Fibroblast of villous mesenchyme (primary cell): ENCODE results near the gene ANKRD42. TPM values are rescaled to one million over a fixed set of nuclear protein-coding genes. Genes with fewer than 3 reads are reported as not detected.

ENCODE experiments used
- DNase-seq: peaks from one replicate; pipeline ENCODE4 v3.0.0-alpha.2; 2010; ENCODE audit warnings: low read depth
- H3K4me3 ChIP-seq: 2 replicates; pipeline ENCODE4 v1.5.1; 2011; ENCODE audit warnings: low read depth, mild to moderate bottlenecking, low read length
- small RNA-seq: library from RNA; depleted of rRNA; stranded (forward); fragments of <200 nt; gene quantifications from one replicate; pipeline ENCODE3, GENCODE V24; 2012
- total RNA-seq: library from RNA; depleted of rRNA; stranded (reverse); fragments of >200 nt; gene quantifications from 2 replicates; pipeline ENCODE4 v1.2.3, GENCODE V29; 2012
- TF ChIP-seq, protein P1 (sequence below): IDR thresholded peaks from 2 replicates; pipeline ENCODE4 v1.5.1; 2012; ENCODE audit warnings: low read depth, mild to moderate bottlenecking, low read length; ENCODE audit not compliant: insufficient read depth

Gene ANKRD42
- total RNA-seq, 1 donor: 11.2 TPM

DNA sequence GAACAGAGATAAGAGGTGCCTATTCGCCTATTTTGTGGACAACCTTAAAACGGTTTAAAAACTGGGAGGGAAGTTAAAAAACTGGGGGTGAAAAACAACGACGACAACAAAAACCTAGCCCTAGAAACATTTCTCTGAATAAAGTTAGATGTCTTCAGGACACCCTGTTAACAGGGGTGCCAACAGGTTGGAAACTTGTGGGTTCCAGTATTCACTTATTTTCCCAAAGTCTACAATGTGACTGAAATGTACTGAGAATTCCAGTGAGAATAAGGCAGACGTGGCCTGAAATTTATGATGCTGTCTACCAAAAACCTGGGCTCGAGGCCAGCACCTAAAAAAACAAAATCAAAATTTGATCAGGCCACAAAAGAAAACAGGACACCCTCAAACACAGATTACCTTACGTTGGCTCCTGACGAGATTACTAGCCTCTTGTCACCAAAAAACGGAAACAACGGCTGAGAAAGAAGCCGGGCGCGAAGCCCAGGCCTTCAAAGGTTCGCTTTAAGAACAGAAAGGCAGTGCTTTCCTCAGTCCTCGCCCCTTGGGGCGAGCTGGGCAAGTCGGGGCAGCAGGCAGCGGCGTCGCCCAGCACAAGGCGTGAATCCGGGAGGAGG is 91.7 kb downstream of the ANKRD42 start:
- H3K4me3 ChIP-seq: peak overlapping the region; percentile 64
- DNase-seq: no peak
- TF ChIP-seq, protein P1, sequence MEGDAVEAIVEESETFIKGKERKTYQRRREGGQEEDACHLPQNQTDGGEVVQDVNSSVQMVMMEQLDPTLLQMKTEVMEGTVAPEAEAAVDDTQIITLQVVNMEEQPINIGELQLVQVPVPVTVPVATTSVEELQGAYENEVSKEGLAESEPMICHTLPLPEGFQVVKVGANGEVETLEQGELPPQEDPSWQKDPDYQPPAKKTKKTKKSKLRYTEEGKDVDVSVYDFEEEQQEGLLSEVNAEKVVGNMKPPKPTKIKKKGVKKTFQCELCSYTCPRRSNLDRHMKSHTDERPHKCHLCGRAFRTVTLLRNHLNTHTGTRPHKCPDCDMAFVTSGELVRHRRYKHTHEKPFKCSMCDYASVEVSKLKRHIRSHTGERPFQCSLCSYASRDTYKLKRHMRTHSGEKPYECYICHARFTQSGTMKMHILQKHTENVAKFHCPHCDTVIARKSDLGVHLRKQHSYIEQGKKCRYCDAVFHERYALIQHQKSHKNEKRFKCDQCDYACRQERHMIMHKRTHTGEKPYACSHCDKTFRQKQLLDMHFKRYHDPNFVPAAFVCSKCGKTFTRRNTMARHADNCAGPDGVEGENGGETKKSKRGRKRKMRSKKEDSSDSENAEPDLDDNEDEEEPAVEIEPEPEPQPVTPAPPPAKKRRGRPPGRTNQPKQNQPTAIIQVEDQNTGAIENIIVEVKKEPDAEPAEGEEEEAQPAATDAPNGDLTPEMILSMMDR: no peak

DNA sequence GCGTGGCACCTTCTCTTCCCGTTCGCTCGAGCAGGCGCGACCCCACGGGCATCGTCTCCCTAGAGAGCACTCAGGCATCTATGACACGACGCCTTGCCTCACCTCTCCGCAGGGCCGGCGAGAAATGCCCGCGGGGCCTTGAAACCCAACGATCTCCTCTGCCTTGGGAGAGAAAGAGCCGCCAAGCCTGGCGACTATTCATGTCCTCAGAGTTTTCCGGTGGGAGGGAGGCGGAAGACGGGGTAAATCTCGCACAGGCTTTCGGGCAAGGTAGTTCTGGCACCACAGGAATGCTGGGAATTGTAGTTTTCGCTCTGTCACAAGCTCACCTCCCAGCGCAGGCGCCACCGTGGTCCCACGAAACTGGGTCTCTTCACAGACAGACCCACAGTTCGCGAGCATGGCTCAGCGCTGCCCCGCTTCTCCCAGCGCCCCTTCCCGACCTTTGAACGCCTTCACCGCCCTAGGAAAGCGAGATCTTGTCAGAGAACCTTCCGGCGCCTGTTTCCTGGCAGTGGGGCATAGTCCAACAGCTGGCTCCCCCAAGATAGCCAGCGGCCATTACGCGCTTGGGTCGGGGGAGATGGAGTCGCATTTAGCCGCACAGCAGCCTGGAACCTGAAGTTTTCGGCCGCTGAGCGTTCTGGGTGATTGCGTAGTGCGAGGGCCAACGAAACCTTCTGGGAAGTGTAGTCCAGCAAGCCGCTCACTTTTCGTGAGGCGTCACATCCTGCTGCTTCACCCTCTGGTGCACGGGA is 92.4 kb downstream of the ANKRD42 start, which contains the start of gene CCDC90B:
TSS of gene CCDC90B (minus strand) at position 597 of the 758 bp plus-strand sequence. CDS start at position 202, 395 bp downstream.
- TF ChIP-seq, protein P1: peak; percentile 19
- DNase-seq: peak; percentile 97
- peak within 1 kb of the TSS; percentile 64 for H3K4me3 ChIP-seq

DNA sequence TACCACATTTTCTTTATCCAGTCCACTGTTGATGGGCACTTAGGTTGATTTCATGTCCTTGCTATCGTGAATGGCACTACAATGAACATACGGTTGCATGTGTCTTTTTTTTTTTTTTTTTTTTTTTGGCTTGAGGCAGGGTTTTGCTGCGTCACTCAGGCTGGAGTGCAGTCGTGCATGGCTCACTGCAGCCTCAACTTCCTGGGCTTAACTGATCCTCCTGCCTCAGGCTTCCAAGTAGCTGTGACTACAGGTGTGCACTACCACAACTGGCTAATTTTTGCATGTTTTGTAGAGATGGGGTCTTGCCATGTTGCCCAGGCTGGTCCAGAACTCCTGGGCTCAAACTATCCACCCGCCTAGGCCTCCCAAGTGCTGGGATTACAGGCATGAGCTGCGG is 94.1 kb downstream of the ANKRD42 start:
- H3K4me3 ChIP-seq: no peak overlapping the region
- DNase-seq: no peak
- TF ChIP-seq, protein P1: no peak

DNA sequence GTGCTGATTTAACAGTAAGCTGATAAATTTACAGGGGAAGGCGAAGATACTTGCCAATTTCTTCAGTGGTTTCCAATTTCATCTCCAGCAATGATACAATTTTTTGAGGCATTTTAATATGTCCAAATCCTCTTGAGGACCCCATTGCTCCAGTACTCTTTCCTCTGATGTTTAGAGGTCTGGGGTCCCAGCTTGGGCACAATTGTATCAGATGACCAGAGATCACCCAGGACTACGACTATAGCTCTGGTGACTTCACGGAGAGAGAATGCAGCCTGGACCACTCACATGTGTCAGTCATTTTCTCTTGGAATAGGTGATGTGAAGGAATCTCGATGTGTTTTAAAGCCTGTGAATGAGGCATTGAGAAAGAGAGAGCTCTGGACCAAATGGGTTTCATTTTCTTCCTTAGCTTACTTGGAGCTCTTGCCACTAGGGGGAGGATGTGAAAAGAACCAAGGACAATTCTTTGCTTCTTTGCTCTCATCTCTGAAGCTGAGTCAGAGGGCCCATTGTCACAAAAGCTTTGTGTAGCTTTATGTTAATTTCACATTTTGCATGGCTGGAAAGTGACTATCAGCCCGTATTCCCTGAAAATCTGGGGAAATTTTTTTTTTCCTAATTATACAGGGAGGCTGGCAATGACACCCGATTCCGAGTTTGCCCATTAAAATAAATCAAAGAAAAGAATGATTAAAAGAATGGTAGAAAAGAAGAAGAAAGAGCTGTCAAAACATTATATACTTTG is 99.4 kb downstream of the ANKRD42 start:
- peak; percentile 63 for DNase-seq
- TF ChIP-seq, protein P1: peak; percentile 83
- H3K4me3 ChIP-seq: no peak overlapping the region

DNA sequence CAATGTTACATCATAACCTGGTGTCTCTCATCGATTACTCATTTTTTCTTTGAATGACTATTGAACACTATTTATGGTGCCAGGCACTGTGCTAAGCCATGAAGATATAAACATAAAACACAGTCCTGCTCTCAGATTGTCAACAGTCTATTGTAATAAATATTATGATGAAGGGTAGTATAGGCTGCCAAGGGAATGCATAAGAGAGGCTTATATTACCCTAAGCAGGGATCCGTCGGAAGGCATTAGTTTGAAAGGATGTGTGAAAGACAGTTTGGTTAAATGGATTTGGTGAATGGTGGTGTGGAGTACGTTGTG is 99.9 kb downstream of the ANKRD42 start:
- no peak for DNase-seq
- TF ChIP-seq, protein P1: no peak
- no peak overlapping the region for H3K4me3 ChIP-seq

DNA sequence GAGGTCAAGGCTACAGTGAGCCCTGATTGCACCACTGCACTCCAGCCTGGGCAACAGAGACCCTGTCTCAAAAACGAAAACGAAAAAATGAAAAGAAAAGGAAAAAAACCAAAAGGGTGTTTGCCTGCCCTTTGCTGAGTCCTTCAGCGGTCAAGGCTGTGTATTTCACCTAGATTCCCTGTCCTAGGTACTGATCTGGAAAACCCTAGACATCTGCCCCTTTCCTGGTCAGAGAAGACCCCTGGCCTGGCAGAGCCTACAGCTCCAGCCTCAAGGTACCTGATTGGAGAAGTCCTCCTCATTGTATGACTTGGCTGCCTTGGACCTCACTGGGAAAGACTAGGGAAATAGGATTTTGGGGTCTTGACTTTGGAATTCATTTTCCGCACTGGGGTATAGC is 100.7 kb downstream of the ANKRD42 start:
- TF ChIP-seq, protein P1: no peak
- no peak overlapping the region for H3K4me3 ChIP-seq
- DNase-seq: no peak

Small RNAs within 50 kb of the gene (small RNA-seq; reads per million reads assigned to genes)
- not detected for gene AP000873.5

Other genes with a start within 250 kb of the ANKRD42 start
- 11.3 and 12.5 TPM in 2 replicates for gene RAB30, start 121.8 kb upstream of the ANKRD42 start, total RNA-seq
- 30.9 and 46.2 TPM in 2 replicates for gene PCF11, start 36.6 kb upstream of the ANKRD42 start, total RNA-seq
- gene CCDC90B, start 92.7 kb downstream of the ANKRD42 start, total RNA-seq: 58.3 and 73.0 TPM in 2 replicates